Measurements from ENCODE around the gene SPATA16.
"Not testable (repeated sequence)": the region's sequence is repeated elsewhere in the genome, so short reads cannot be mapped to it uniquely, and the experiment has no call there.

The SPATA16 gene

DNA sequence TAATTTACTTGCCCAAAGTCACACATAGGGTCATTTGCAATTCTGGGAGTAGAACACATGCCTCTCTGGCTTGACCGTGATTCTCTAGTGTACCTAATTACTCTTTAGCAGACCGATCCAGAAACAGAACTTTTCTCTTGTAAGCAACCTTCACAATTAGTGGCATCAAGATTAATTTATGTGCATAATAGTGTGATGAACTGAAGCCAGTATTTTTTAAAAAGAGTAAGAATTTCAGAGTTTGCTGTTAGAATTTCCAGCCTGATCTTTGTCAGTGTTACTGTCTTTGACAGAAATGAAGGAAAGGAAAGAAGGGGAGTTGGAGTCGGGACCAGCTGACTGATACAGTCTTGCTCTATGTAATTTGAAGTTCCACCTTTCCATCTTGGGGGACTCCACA, 137.1 kb downstream of the SPATA16 start:
- no peak for DNase-seq (ENCODE audit: low read depth in 2 of 2)

GRCh38 chr3:173003471-173003870, 137.6 kb downstream of the SPATA16 start:
- no peak for DNase-seq (ENCODE audit: low read depth in 2 of 2)

GRCh38 chr3:173001622-173002021, 139.4 kb downstream of the SPATA16 start:
- DNase-seq (ENCODE audit: low read depth in 2 of 2) = no peak

GRCh38 chr3:173000553-173000952, 140.5 kb downstream of the SPATA16 start:
- DNase-seq (ENCODE audit: low read depth in 2 of 2) = no peak

DNA sequence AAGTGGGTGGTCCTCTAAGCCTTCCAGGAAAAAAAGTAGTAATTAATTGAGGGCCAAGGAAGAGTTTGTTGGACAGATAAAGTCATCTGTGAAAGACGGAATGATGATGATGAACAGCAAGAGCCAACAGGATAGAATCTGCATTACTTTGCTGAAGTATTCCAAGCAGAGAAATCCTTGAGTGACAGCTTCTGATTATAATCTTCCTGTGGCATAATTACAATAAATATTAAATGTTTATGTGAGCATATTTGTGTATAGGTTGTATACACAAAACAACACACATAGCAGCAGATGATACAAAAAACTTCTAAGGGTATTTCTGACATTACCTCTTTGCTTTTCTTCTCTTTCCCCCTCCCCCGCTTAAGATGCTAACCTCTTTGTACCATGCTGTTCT, 147.6 kb downstream of the SPATA16 start:
- no peak for DNase-seq (ENCODE audit: low read depth in 2 of 2)

- DNase-seq (ENCODE audit: low read depth in 2 of 2) = no peak
Measured at GRCh38 chr3:172991424-172991996, 149.5 kb downstream of the SPATA16 start.

DNA sequence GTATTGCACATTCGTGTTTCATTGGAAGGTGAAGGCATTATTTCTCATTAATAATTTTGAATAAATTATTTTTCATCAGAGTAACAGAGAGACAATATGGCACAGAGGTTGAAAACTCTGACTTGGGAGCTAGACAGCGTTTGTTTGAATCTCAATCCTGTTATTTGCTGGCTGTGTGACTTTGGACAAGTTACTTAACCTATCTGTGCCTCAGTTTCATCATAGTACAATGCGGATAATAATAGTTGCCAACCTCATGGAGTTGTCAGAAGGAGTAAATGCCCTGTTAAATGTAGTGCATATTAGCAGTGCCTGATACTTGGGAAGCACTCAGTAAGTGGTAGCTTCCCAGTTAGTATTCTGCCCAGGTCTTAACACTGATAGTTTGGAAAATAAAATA, 151.7 kb downstream of the SPATA16 start:
- no peak for DNase-seq (ENCODE audit: low read depth in 2 of 2)

DNA sequence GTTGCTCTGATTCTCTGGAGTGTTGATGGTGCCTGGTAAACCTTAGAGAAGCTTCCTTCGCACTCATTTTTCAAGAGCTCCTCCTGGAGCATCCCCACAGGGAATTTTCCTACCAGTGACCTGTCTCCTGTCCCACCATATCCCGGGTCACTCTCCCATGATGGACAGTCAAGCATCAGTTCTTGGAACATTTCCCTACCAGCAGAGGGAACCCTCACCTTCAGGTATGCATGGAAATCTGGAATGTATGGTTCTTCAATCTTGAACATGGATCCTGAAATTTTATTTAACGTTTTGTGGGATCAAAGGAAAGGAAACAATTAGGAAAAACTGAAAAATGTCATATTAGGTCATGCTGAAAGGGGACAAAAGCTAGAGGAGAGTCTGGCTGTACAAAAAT, 153.8 kb downstream of the SPATA16 start:
- no peak for DNase-seq (ENCODE audit: low read depth in 2 of 2)

- DNase-seq (ENCODE audit: low read depth in 2 of 2) = no peak
Measured at GRCh38 chr3:172984914-172985313, 156.1 kb downstream of the SPATA16 start.

- DNase-seq (ENCODE audit: low read depth in 2 of 2) = no peak
Measured at GRCh38 chr3:172982736-172983364, 158.2 kb downstream of the SPATA16 start.

GRCh38 chr3:172981407-172981983, 159.5 kb downstream of the SPATA16 start:
- no peak for DNase-seq (ENCODE audit: low read depth in 2 of 2)

GRCh38 chr3:172980849-172981248, 160.2 kb downstream of the SPATA16 start:
- no peak for DNase-seq (ENCODE audit: low read depth in 2 of 2)

DNA sequence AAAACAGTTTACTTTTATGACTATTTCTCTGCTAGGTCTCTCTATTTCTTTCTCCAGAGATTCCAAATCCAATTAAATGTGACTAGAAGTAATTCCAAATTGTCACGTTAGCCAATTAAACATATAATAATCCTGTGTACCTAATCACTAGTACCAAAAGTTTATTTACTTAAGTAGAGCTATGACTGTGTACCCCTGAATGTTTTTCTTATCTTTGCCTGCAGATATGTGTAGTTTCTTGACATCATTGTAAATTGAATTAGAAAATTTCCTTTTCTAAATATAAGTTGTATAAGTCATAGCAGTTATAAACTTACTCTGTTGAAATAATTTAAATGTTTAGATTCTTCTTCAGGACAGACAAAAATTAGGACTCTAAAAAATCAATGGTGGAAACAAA, 163.3 kb downstream of the SPATA16 start:
- no peak for DNase-seq (ENCODE audit: low read depth in 2 of 2)

GRCh38 chr3:172974969-172975368, 166.1 kb downstream of the SPATA16 start:
- DNase-seq (ENCODE audit: low read depth in 2 of 2) = no peak

DNA sequence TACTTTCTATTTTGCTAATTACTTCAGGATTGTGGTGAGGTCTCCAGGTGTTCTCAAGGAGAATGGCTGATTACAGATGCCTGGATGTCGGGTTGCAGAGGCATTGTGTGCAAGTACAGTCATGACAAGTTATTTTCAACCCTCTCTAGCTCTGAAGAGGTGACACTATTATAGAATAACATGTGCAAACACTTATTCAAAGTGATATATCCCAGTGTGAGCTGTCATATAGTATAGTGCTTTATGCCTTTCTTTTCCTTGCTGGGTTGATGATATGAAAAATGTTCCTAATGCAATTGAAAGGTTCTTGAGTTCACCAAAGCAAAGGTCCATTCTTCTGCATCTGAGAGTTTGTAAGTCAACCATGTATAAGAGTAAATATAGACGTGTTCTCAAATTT, 167.2 kb downstream of the SPATA16 start:
- DNase-seq (ENCODE audit: low read depth in 2 of 2) = no peak

DNA sequence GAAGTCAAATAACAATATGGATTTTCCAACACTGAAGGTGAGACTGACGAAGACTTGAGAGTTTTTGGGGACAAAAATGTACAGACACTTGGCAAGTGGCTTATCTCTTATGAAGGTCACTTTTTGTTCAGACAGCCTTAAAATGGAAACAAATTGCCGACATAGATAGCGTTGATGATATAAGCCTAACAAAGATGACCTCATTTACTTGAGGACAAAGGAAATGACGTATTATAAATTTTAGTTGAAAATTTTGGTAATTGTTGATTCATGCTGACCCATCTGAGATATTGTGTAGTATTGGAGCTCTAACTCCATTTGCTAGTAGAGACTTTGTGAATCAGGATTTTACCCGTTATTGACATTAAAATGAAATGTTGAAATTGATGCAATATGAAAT, 168.3 kb downstream of the SPATA16 start:
- no peak for DNase-seq (ENCODE audit: low read depth in 2 of 2)

DNA sequence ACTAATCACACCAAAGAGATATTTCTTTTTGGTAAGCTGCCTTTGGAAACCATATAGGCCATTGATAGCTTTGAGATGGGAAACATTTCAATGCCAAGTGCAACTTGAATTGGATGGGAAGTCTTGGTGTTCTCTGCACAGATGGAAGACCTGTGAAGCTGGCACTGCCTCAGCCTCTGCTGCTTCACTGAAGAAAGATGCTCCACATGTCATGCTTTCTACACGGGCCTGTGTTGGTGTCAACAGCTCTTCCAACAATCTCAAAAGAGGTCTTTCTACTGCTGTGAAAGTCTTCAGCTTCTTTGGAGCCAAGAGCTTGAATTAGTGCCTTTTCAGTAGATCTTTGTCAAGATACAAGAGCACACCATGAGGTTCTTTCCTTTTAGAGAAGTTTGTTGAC, 169.0 kb downstream of the SPATA16 start:
- no peak for DNase-seq (ENCODE audit: low read depth in 2 of 2)

DNA sequence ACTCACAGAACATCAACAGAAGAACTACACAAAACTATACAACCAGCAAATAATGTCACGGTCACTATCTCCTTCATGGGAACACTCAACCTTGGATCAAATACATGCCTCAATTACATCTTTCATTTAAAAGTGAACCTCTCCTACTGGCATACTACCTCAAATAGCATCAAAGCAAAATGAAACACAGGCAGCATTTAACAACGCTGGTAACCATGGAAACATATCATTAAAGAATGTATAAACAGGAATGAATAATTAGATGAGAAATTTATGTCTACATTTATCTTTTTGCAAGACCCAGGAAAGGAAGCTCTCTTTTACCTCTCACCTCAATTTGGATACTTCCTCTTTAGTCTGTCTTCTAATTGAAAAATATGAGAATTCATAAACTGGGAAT, 172.4 kb downstream of the SPATA16 start:
- DNase-seq (ENCODE audit: low read depth in 2 of 2) = no peak

DNA sequence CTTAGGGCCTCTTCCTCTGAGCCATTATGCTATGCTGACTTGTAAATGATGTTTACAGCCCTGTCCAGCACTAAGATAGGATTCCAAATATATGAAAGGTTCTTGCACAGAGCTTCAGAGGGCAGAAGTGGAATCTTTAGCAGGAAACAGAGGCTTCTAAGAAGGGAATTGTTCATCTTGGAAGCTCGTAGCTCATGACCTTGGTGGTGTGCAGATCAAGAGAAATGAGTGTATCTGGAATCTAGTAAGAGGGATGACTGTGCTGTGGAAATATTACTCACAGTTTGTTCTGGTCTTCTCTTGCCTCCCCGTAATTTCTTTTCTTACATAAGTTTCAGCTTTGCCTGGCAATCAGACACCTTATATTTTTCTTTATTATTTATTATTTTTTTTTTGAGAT, 175.8 kb downstream of the SPATA16 start:
- no peak for DNase-seq (ENCODE audit: low read depth in 2 of 2)

- DNase-seq (ENCODE audit: low read depth in 2 of 2) = not testable (repeated sequence)
Measured at GRCh38 chr3:172960626-172961182, 180.3 kb downstream of the SPATA16 start.

DNA sequence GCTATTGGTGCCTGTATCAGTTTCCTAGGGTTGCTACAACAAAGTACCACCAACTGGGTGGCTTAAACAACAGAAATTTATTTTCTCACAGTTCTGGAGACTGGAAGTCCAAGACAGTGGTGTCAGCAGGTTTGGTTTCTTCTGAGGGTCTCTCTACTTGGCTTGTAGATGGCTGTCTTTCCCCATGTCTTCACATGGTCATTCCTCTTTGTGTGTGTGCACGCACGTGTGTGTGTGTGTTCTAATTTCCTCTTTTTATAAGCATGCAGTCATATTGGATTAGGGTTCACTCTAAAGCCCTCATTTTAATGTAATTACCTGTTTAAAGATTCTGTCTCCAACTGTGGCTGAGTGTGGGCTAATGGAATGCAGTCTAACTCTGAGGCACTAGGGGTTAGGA, 182.5 kb downstream of the SPATA16 start:
- DNase-seq (ENCODE audit: low read depth in 2 of 2) = no peak

GRCh38 chr3:172953571-172953970, 187.5 kb downstream of the SPATA16 start:
- no peak for DNase-seq (ENCODE audit: low read depth in 2 of 2)

GRCh38 chr3:172951511-172951910, 189.5 kb downstream of the SPATA16 start:
- DNase-seq (ENCODE audit: low read depth in 2 of 2) = no peak

Data from stimulated activated CD8-positive, alpha-beta memory T cell treated with anti-CD3 and anti-CD28 coated beads, Interleukin-2, amount 100 ng/mL, for 48 hours (primary cell).